GM19452 (cell line): ENCODE results near the gene SEMA4G.

ENCODE experiments used
- ATAC-seq: cut with Tn5 transposase; IDR thresholded peaks from one replicate; pipeline ENCODE4 v1.9.1; 2021; ENCODE audit not compliant: unreplicated experiment

The SEMA4G gene

GRCh38 chr10:101005869-101006567, 36.7 kb downstream of the SEMA4G start:
- ATAC-seq, result no peak

- no peak for ATAC-seq
Measured at GRCh38 chr10:101006593-101007098, 37.3 kb downstream of the SEMA4G start.

- ATAC-seq, result no peak
Measured at GRCh38 chr10:101007099-101007711, 37.9 kb downstream of the SEMA4G start.

- no peak for ATAC-seq
Measured at GRCh38 chr10:101007915-101008822, 38.9 kb downstream of the SEMA4G start.

GRCh38 chr10:101008823-101009423, 39.6 kb downstream of the SEMA4G start:
- ATAC-seq, result no peak

GRCh38 chr10:101010329-101010728, 41.0 kb downstream of the SEMA4G start:
- ATAC-seq, result no peak

- no peak for ATAC-seq
Measured at GRCh38 chr10:101011517-101012423, 42.5 kb downstream of the SEMA4G start.

GRCh38 chr10:101012525-101013364, 43.4 kb downstream of the SEMA4G start:
- ATAC-seq, result no peak

- no peak for ATAC-seq
Measured at GRCh38 chr10:101013365-101013825, 44.1 kb downstream of the SEMA4G start.

GRCh38 chr10:101014230-101014884, 45.1 kb downstream of the SEMA4G start:
- no peak for ATAC-seq

- no peak for ATAC-seq
Measured at GRCh38 chr10:101014966-101015581, 45.8 kb downstream of the SEMA4G start.

GRCh38 chr10:101015582-101015973, 46.3 kb downstream of the SEMA4G start:
- no peak for ATAC-seq

GRCh38 chr10:101016814-101017213, 47.5 kb downstream of the SEMA4G start:
- no peak for ATAC-seq

- no peak for ATAC-seq
Measured at GRCh38 chr10:101018118-101018599, 48.9 kb downstream of the SEMA4G start.

- ATAC-seq, result no peak
Measured at GRCh38 chr10:101018600-101019439, 49.5 kb downstream of the SEMA4G start.
